T-cell (primary cell): Measurements from ENCODE around the gene CSNK1D. TPM values are rescaled to one million over a fixed set of nuclear protein-coding genes. Genes with fewer than 3 reads are reported as not detected.

ENCODE experiments used
- ATAC-seq, 4 experiments: fragments of 200-7000 bp in 3 of 4; fragments of 150-1000 bp in 1 of 4; cut with Tn5 transposase; replicated peaks in 1 of 4; 1 replicate in 3 of 4; 2 replicates in 1 of 4; pipeline ENCODE4 v1.10.0; 2021; ENCODE audit warnings: moderate library complexity in 3 of 4, mild to moderate bottlenecking in 2 of 4, moderate number of reproducible peaks in 1 of 4
- CTCF ChIA-PET, 2 donors: fragments of 300-600 bp; sonication (Branson Sonifier 250); formaldehyde crosslinking; loops; one replicate each; lab custom pipeline; 2022; ENCODE audit warnings: antibody characterized with exemption in 2 of 2; lab: Charles Lee
- POLR2A ChIA-PET, 2 donors: fragments of 300-600 bp; sonication (Branson Sonifier 250); formaldehyde crosslinking; loops; one replicate each; lab custom pipeline; 2022; ENCODE audit warnings: antibody characterized with exemption in 2 of 2; lab: Charles Lee
- DNase-seq, 35 experiments: peaks; one replicate each; pipeline versions ENCODE4 v3.0.0 to v3.0.0-alpha.2; 2013 to 2023
- H3K27ac ChIP-seq: one replicate; pipeline ENCODE4 v1.5.1; 2013; ENCODE audit warnings: low read length
- H3K27me3 ChIP-seq, 2 experiments: replicated peaks in 1 of 2; 1 replicate in 1 of 2; 2 replicates in 1 of 2; pipeline versions ENCODE4 v1.6.1 to v1.7.0; 2013; ENCODE audit warnings: low read length in 1 of 2, mixed read lengths in 1 of 2; ENCODE audit not compliant: control insufficient read depth in 2 of 2, insufficient read depth in 2 of 2; ENCODE audit errors: extremely low read depth in 1 of 2
- H3K36me3 ChIP-seq, 2 donors: 1 replicate in 1 of 2; 2 replicates in 1 of 2; pipeline versions ENCODE4 v1.6.1 to v1.7.0; 2013; ENCODE audit warnings: low read length in 1 of 2; ENCODE audit not compliant: control insufficient read depth in 2 of 2, insufficient read depth in 1 of 2; ENCODE audit errors: extremely low read depth in 1 of 2
- H3K4me1 ChIP-seq, 2 experiments: 1 replicate in 1 of 2; 2 replicates in 1 of 2; pipeline versions ENCODE4 v1.6.1 to v1.7.0; 2013; ENCODE audit warnings: low read length in 2 of 2, mixed read lengths in 1 of 2; ENCODE audit not compliant: insufficient read depth in 2 of 2, control insufficient read depth in 1 of 2; ENCODE audit errors: extremely low read depth in 1 of 2
- H3K4me3 ChIP-seq, 2 donors: 1 replicate in 1 of 2; 2 replicates in 1 of 2; pipeline versions ENCODE4 v1.5.1 to v1.7.0; 2013; ENCODE audit warnings: mild to moderate bottlenecking in 2 of 2, low read length in 1 of 2, moderate library complexity in 1 of 2; ENCODE audit not compliant: control insufficient read depth in 1 of 2; ENCODE audit errors: extremely low read depth in 1 of 2
- H3K9me3 ChIP-seq: 2 replicates; pipeline ENCODE4 v1.7.0; 2013
- H3K27ac Mint-ChIP-seq, 2 donors: one replicate each; pipeline ENCODE4 v1.8.0; 2020 to 2021; ENCODE audit warnings: mild to moderate bottlenecking in 2 of 2, mixed read lengths in 2 of 2
- H3K27me3 Mint-ChIP-seq, 2 donors: one replicate each; pipeline ENCODE4 v1.8.0; 2021 to 2022; ENCODE audit warnings: mixed read lengths in 2 of 2
- H3K36me3 Mint-ChIP-seq: one replicate; pipeline ENCODE4 v1.8.0; 2021; ENCODE audit warnings: mixed read lengths
- H3K4me1 Mint-ChIP-seq, 3 donors: one replicate each; pipeline ENCODE4 v1.8.0; 2020 to 2022; ENCODE audit warnings: mixed read lengths in 3 of 3, mild to moderate bottlenecking in 1 of 3
- H3K4me3 Mint-ChIP-seq, 3 donors: one replicate each; pipeline ENCODE4 v1.8.0; 2020 to 2022; ENCODE audit warnings: mild to moderate bottlenecking in 3 of 3, mixed read lengths in 3 of 3, moderate library complexity in 3 of 3
- H3K9me3 Mint-ChIP-seq, 3 donors: one replicate each; pipeline ENCODE4 v1.8.0; 2020 to 2022; ENCODE audit warnings: mixed read lengths in 3 of 3
- WGBS: methylation state at CpG from one replicate; pipeline ENCODE4 v1.1.5; 2013; ENCODE audit warnings: missing lambda C conversion rate; ENCODE audit not compliant: insufficient coverage; 5-methylcytosine and 5-hydroxymethylcytosine counted together
- total RNA-seq, 35 experiments: library from RNA in 6 of 35; stranded (reverse) in 6 of 35; fragments of 120-200 nt in 1 of 35; gene quantifications; one replicate each; pipeline versions ENCODE4 v1.2.1 to v1.2.4 and lab custom pipeline; 2013 to 2026

The CSNK1D gene
- total RNA-seq, 5 donors from 2014 or later (not counting 1 experiment from before 2014, with no cell fraction given): 177 to 273 (median 194) TPM

GRCh38 chr17:82300228-82300627 lies 26.7 kb upstream of the CSNK1D start:
- no peaks in the 10 kb centered on the region for H3K27me3 Mint-ChIP-seq
- POLR2A ChIA-PET: interaction anchor here in 1 of 2 donors (0.7 kb wide), 1 partner anchor 17 kb away, joined by 4 read pairs; the partner anchor contains the start of gene CD7
- Histone ChIP-seq H3K36me3 (no peaks in the 10 kb centered on the region), H3K4me3 (no peak overlapping the region), H3K4me1 (peaks cover 56 to 92% of the 10 kb centered on the region in 2 experiments), H3K9me3 (no peaks in the 10 kb centered on the region), H3K27ac (peak overlapping the region; percentile 100), H3K27me3 (no peaks in the 10 kb centered on the region)
- H3K4me1 Mint-ChIP-seq: peaks cover 85 to 89% (median 88%) of the 10 kb centered on the region in 3 donors
- H3K9me3 Mint-ChIP-seq: no peaks in the 10 kb centered on the region
- peak overlapping the region; percentile 54 to 91 (median 56) for H3K4me3 Mint-ChIP-seq
- CTCF ChIA-PET: interaction anchor here (0.6 to 1.9 kb wide), 7 partner anchors 11 to 263 kb away, joined by 3 to 6 read pairs (median 3); partner anchors contain the start of genes CD7 (in 1 of the 2) and DCXR (in 1 of the 2)
- H3K27ac Mint-ChIP-seq: peak overlapping the region; percentile 100
- DNase-seq: no peak
- no peaks in the 10 kb centered on the region for H3K36me3 Mint-ChIP-seq
- ATAC-seq: no peak
- 90% methylated on average over 2 of the region's 13 CpGs for WGBS

DNA sequence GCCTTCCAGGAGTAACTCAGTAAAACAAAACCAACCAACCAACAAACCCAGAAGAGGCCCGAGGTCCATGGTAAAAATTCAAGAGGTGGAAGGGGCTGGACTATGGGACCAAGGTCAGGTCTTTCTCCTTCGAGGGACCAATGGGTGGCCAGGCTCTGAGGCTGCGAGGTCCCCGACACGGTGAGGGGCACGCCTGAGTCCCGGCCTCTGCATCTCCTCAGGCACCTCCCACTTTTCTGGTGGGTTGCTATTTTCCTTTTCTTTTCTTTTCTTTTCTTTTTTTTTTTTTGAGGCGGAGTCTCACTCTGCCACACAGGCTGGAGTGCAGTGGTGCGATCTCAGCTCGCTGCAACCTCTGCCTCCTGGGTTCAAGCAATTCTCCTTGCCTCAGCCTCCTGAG lies 26.0 kb upstream of the CSNK1D start:
- no peaks in the 10 kb centered on the region for H3K9me3 Mint-ChIP-seq
- Histone ChIP-seq H3K4me3 (no peak overlapping the region), H3K4me1 (peaks cover 54 to 84% of the 10 kb centered on the region in 2 experiments), H3K27me3 (no peaks in the 10 kb centered on the region), H3K27ac (peak overlapping the region; percentile 100), H3K36me3 (no peaks in the 10 kb centered on the region), H3K9me3 (no peaks in the 10 kb centered on the region)
- peak overlapping the region; percentile 91 to 95 (median 94) for H3K4me3 Mint-ChIP-seq
- H3K4me1 Mint-ChIP-seq: peaks cover 84 to 87% (median 87%) of the 10 kb centered on the region in 3 donors
- CTCF ChIA-PET: interaction anchor here in 1 of 2 donors (1.1 to 1.9 kb wide), 3 partner anchors 11 to 22 kb away, joined by 3 to 6 read pairs (median 3); partner anchors contain the start of gene CD7
- H3K27me3 Mint-ChIP-seq: no peaks in the 10 kb centered on the region
- H3K27ac Mint-ChIP-seq: peak overlapping the region; percentile 100
- H3K36me3 Mint-ChIP-seq: no peaks in the 10 kb centered on the region
- WGBS: 50% methylated on average over 2 of the region's 10 CpGs
- ATAC-seq (no peak), DNase-seq (peak in 4 of 35 experiments; percentile 26 to 42 (median 36))
- POLR2A ChIA-PET: no interaction called here

GRCh38 chr17:82298538-82299421 lies 25.3 kb upstream of the CSNK1D start:
- peak in 1 of 4 experiments; percentile 13 for ATAC-seq
- Histone ChIP-seq H3K4me1 (peaks cover 52 to 83% of the 10 kb centered on the region in 2 experiments), H3K4me3 (peak overlapping the region; percentile 77 to 85), H3K27me3 (no peaks in the 10 kb centered on the region), H3K36me3 (no peaks in the 10 kb centered on the region), H3K27ac (peak overlapping the region; percentile 100), H3K9me3 (no peaks in the 10 kb centered on the region)
- ChIA-PET CTCF (interaction anchor here in 1 of 2 donors (0.6 to 1.5 kb wide), 5 partner anchors 12 to 98 kb away, joined by 3 to 5 read pairs (median 4); partner anchors contain the start of gene CSNK1D), POLR2A (interaction anchor here in 1 of 2 donors (0.7 to 1.8 kb wide), 3 partner anchors 22 to 172 kb away, joined by 3 to 4 read pairs (median 3); no protein-coding TSS in a partner anchor)
- no peaks in the 10 kb centered on the region for H3K9me3 Mint-ChIP-seq
- peak overlapping the region; percentile 91 to 95 (median 94) for H3K4me3 Mint-ChIP-seq
- no peaks in the 10 kb centered on the region for H3K27me3 Mint-ChIP-seq
- peak overlapping the region; percentile 100 for H3K27ac Mint-ChIP-seq
- peak in 5 of 35 experiments; percentile 17 to 48 (median 38) for DNase-seq
- no peaks in the 10 kb centered on the region for H3K36me3 Mint-ChIP-seq
- H3K4me1 Mint-ChIP-seq: peaks cover 88 to 92% (median 91%) of the 10 kb centered on the region in 3 donors
- WGBS: 57% methylated on average over 14 of the region's 27 CpGs

- 0% methylated on average over 14 of the region's 36 CpGs for WGBS
- Mint-ChIP-seq H3K9me3 (no peaks in the 10 kb centered on the region), H3K4me3 (peak overlapping the region; percentile 91 to 95 (median 94)), H3K36me3 (no peaks in the 10 kb centered on the region), H3K27me3 (no peaks in the 10 kb centered on the region), H3K4me1 (peaks cover 84 to 86% (median 85%) of the 10 kb centered on the region in 3 donors), H3K27ac (peak overlapping the region; percentile 100)
- Histone ChIP-seq H3K9me3 (no peaks in the 10 kb centered on the region), H3K27me3 (no peaks in the 10 kb centered on the region), H3K4me1 (peaks cover 46 to 79% of the 10 kb centered on the region in 2 experiments), H3K36me3 (no peaks in the 10 kb centered on the region), H3K27ac (peak overlapping the region; percentile 100), H3K4me3 (peak overlapping the region; percentile 77 to 85)
- CTCF ChIA-PET: interaction anchor here (0.6 to 1.5 kb wide), 7 partner anchors 23 to 338 kb away, joined by 3 to 5 read pairs (median 4); partner anchors contain the start of gene CSNK1D (in 1 of the 2)
- ATAC-seq (peak; percentile 78 to 82 (median 80)), DNase-seq (peak; percentile 71 to 98 (median 96))
- POLR2A ChIA-PET: interaction anchor here in 1 of 2 donors (0.6 to 1.8 kb wide), 7 partner anchors 23 to 171 kb away, joined by 3 to 4 read pairs (median 3); no protein-coding TSS in a partner anchor
Observed at GRCh38 chr17:82297714-82298537, 24.4 kb upstream of the CSNK1D start.

- Histone ChIP-seq H3K27me3 (no peaks in the 10 kb centered on the region), H3K27ac (peak overlapping the region; percentile 100)
- under 1% methylated on average over 19 of the region's 19 CpGs for WGBS
Observed at GRCh38 chr17:82297280-82297713, 23.8 kb upstream of the CSNK1D start.

More at GRCh38 chr17:82297280-82297713, 23.8 kb upstream of the CSNK1D start:
- H3K9me3 Mint-ChIP-seq: no peaks in the 10 kb centered on the region
- H3K27ac Mint-ChIP-seq: peak overlapping the region; percentile 100
- Histone ChIP-seq H3K4me3 (peak overlapping the region; percentile 77 to 85), H3K4me1 (peaks cover 46 to 73% of the 10 kb centered on the region in 2 experiments), H3K36me3 (no peaks in the 10 kb centered on the region), H3K9me3 (no peaks in the 10 kb centered on the region)
- peak in 34 of 35 experiments; percentile 59 to 93 (median 80) for DNase-seq
- no peaks in the 10 kb centered on the region for H3K27me3 Mint-ChIP-seq
- ChIA-PET POLR2A (interaction anchor here in 1 of 2 donors (0.6 to 1.8 kb wide), 5 partner anchors 24 to 676 kb away, joined by 3 to 4 read pairs (median 4); no protein-coding TSS in a partner anchor), CTCF (interaction anchor here (0.5 to 1.5 kb wide), 9 partner anchors 20 to 338 kb away, joined by 3 to 5 read pairs (median 4); partner anchors contain the start of genes CD7 (in 1 of the 2) and CSNK1D (in 1 of the 2))
- no peaks in the 10 kb centered on the region for H3K36me3 Mint-ChIP-seq
- peaks cover 81 to 82% (median 82%) of the 10 kb centered on the region in 3 donors for H3K4me1 Mint-ChIP-seq
- ATAC-seq: peak; percentile 2 to 5 (median 4)
- H3K4me3 Mint-ChIP-seq: peak overlapping the region; percentile 91 to 95 (median 94)
